ENCODE results near the gene FATE1. TPM values are rescaled to one million over a fixed set of nuclear protein-coding genes. Genes with fewer than 3 reads are reported as not detected.
A peak's percentile ranks its signal among the peaks of the same experiment; 100 is the strongest.

FATE1 gene
- not detected in 2 replicates for total RNA-seq
- long read RNA-seq = 0 reads

DNA sequence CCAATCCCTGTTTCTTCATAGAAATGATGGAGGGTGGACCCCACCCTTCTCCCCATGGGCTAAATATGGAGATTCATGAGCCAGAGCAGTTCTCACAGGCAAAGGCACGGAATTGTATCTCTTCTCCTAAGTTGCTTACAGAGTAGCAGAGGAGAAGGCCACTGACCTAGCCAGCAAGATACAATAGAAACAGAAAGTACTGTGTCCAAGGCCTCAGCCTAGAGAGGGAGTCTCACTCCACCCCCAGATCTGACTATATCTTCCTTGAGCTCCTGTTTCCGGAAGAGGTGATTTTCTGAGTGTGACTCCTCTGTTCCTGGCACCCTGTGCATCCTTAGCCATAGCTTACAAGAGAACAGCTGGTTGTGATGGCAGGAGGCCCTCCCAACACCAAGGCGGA is at the start of gene FATE1:
TSS of gene FATE1 (plus strand) at position 284 of the 400 bp plus-strand sequence. CDS start at position 369, 85 bp downstream.
- TF ChIP-seq, protein P1, sequence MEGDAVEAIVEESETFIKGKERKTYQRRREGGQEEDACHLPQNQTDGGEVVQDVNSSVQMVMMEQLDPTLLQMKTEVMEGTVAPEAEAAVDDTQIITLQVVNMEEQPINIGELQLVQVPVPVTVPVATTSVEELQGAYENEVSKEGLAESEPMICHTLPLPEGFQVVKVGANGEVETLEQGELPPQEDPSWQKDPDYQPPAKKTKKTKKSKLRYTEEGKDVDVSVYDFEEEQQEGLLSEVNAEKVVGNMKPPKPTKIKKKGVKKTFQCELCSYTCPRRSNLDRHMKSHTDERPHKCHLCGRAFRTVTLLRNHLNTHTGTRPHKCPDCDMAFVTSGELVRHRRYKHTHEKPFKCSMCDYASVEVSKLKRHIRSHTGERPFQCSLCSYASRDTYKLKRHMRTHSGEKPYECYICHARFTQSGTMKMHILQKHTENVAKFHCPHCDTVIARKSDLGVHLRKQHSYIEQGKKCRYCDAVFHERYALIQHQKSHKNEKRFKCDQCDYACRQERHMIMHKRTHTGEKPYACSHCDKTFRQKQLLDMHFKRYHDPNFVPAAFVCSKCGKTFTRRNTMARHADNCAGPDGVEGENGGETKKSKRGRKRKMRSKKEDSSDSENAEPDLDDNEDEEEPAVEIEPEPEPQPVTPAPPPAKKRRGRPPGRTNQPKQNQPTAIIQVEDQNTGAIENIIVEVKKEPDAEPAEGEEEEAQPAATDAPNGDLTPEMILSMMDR (IDR thresholded peaks at IDR 0.05) = no peak
- DNase-seq (ENCODE audit: extremely low spot score, unreplicated experiment) = no peak
- Mint-ChIP-seq H3K27ac (ENCODE audit: unreplicated experiment) (no peak within 1 kb of the TSS), H3K36me3 (ENCODE audit: unreplicated experiment) (no peaks in the 10 kb centered on the region), H3K9me3 (ENCODE audit: unreplicated experiment) (peaks cover 7% of the 10 kb centered on the region), H3K4me3 (ENCODE audit: unreplicated experiment) (no peak within 1 kb of the TSS), H3K27me3 (ENCODE audit: unreplicated experiment) (no peaks in the 10 kb centered on the region), H3K4me1 (ENCODE audit: unreplicated experiment) (no peaks in the 10 kb centered on the region)

- TF ChIP-seq, protein P1 (IDR thresholded peaks at IDR 0.05) = no peak
- no peak overlapping the region for H3K4me3 Mint-ChIP-seq (ENCODE audit: unreplicated experiment)
- H3K9me3 Mint-ChIP-seq (ENCODE audit: unreplicated experiment) = peaks cover 34% of the 10 kb centered on the region
- no peak overlapping the region for H3K27ac Mint-ChIP-seq (ENCODE audit: unreplicated experiment)
- H3K4me1 Mint-ChIP-seq (ENCODE audit: unreplicated experiment) = no peaks in the 10 kb centered on the region
- no peak for DNase-seq (ENCODE audit: extremely low spot score, unreplicated experiment)
- no peaks in the 10 kb centered on the region for H3K36me3 Mint-ChIP-seq (ENCODE audit: unreplicated experiment)
- H3K27me3 Mint-ChIP-seq (ENCODE audit: unreplicated experiment) = no peaks in the 10 kb centered on the region
These were observed 40.6 kb upstream of the FATE1 start for GRCh38 chrX:151675121-151675746.

- Mint-ChIP-seq H3K27me3 (ENCODE audit: unreplicated experiment) (no peaks in the 10 kb centered on the region), H3K9me3 (ENCODE audit: unreplicated experiment) (peaks cover 34% of the 10 kb centered on the region), H3K27ac (ENCODE audit: unreplicated experiment) (no peak overlapping the region)
These were observed 39.6 kb upstream of the FATE1 start for GRCh38 chrX:151676196-151676595.

DNA sequence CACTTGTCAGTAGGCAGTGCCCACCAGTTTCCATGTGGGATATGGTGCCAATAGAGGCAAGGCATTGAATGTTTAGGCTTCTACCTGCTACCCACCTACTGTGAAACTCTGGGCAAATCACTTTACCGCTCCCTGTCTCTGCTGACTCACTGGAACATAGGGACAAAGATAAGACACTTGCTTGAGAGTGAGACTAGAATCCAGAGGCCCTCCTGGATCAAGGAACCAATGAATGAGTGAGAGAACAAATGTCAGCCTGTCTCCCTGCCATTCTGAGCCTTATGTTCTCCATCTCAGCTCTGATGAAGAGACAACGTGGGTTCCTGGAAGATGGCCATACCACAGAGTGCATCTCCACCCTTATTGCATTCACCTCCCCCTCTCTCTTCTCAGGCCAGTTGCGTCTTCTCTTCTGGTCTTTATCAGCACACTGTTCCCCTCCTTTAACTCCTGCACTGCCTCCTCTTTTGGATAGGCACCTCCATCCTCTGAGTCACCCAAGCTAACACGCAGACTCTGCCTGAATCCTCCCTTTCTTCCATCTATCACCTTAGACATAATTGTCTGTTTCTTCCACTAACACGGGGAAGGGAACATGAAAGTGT is 35.9 kb upstream of the FATE1 start:
- peaks cover 31% of the 10 kb centered on the region for H3K9me3 Mint-ChIP-seq (ENCODE audit: unreplicated experiment)
- no peak for DNase-seq (ENCODE audit: extremely low spot score, unreplicated experiment)
- no peaks in the 10 kb centered on the region for H3K36me3 Mint-ChIP-seq (ENCODE audit: unreplicated experiment)
- TF ChIP-seq, protein P1 (IDR thresholded peaks at IDR 0.05) = no peak
- no peak overlapping the region for H3K4me3 Mint-ChIP-seq (ENCODE audit: unreplicated experiment)
- H3K4me1 Mint-ChIP-seq (ENCODE audit: unreplicated experiment) = no peaks in the 10 kb centered on the region
- H3K27me3 Mint-ChIP-seq (ENCODE audit: unreplicated experiment) = no peaks in the 10 kb centered on the region
- H3K27ac Mint-ChIP-seq (ENCODE audit: unreplicated experiment) = no peak overlapping the region

More at GRCh38 chrX:151676196-151676595, 39.6 kb upstream of the FATE1 start:
- TF ChIP-seq, protein P1 (IDR thresholded peaks at IDR 0.05) = no peak
- Mint-ChIP-seq H3K36me3 (ENCODE audit: unreplicated experiment) (no peaks in the 10 kb centered on the region), H3K4me3 (ENCODE audit: unreplicated experiment) (no peak overlapping the region), H3K4me1 (ENCODE audit: unreplicated experiment) (no peaks in the 10 kb centered on the region)
- no peak for DNase-seq (ENCODE audit: extremely low spot score, unreplicated experiment)

DNA sequence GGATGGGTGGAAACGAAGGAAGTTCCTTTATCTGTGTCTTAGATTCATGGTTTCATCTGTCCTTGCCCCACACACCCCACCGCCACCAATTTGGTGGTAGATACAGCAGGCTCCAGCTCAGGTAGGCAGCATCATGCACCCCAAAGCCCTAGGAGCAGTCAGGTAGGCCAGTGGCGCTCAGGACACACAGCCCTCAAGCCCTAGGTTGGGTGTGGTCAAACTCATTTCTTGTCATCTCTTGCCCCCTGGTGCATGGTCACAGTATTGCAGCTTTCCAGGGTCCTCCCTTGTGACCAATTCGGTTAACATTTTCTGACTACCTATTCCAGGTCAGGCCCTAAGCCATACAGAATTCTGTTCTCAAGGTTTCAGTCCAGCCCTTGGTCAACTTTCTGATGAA is 35.0 kb upstream of the FATE1 start:
- DNase-seq (ENCODE audit: extremely low spot score, unreplicated experiment) = no peak
- Mint-ChIP-seq H3K27me3 (ENCODE audit: unreplicated experiment) (no peaks in the 10 kb centered on the region), H3K9me3 (ENCODE audit: unreplicated experiment) (peaks cover 24% of the 10 kb centered on the region)

More for the DNA sequence above, 35.0 kb upstream of the FATE1 start:
- Mint-ChIP-seq H3K4me3 (ENCODE audit: unreplicated experiment) (no peak overlapping the region), H3K4me1 (ENCODE audit: unreplicated experiment) (no peaks in the 10 kb centered on the region), H3K27ac (ENCODE audit: unreplicated experiment) (no peak overlapping the region), H3K36me3 (ENCODE audit: unreplicated experiment) (no peaks in the 10 kb centered on the region)
- TF ChIP-seq, protein P1 (IDR thresholded peaks at IDR 0.05) = peak; percentile 32

Measured in osteocyte (in vitro differentiated cells).